ENCODE results near the gene WDR5. TPM values are rescaled to one million over a fixed set of nuclear protein-coding genes. Genes with fewer than 3 reads are reported as not detected.
A peak's percentile ranks its signal among the peaks of the same experiment; 100 is the strongest.

Gene WDR5
- total and polyA plus RNA-seq, 2 of the 13 experiments (the other 11 are each of a cell fraction or from before 2014, with no cell fraction given), result 34.3 TPM

GRCh38 chr9:134135343-134136117 lies at the start of gene WDR5 (continued):
- TF ChIP-seq AHDC1 (CRISPR knock-in tag; IDR thresholded peaks at IDR 0.05; ENCODE audit: borderline replicate concordance) (no peak), TFDP1 (CRISPR knock-in tag; IDR thresholded peaks at IDR 0.05; ENCODE audit: borderline replicate concordance) (peak; percentile 44; the same call in 1 of the 2 replicates), KDM1A (CRISPR knock-in tag; IDR thresholded peaks at IDR 0.05) (no peak), ZNF232 (CRISPR knock-in tag; IDR thresholded peaks at IDR 0.05; ENCODE audit: borderline replicate concordance) (peak; percentile 26; the same call in 1 of the 2 replicates), ZNF337 (CRISPR knock-in tag; IDR thresholded peaks at IDR 0.05; ENCODE audit: borderline replicate concordance, low read depth) (no peak), POLR2G (IDR thresholded peaks at IDR 0.05; ENCODE audit: low read depth, low read length) (peak; percentile 76), PHF8 (CRISPR knock-in tag; IDR thresholded peaks at IDR 0.05) (peak; percentile 89), FOXJ3 (CRISPR knock-in tag; IDR thresholded peaks at IDR 0.05; ENCODE audit: borderline replicate concordance) (no peak), UBTF (CRISPR knock-in tag; IDR thresholded peaks at IDR 0.05) (peak; percentile 72; the same call in 1 of the 2 replicates), IRX3 (CRISPR knock-in tag; IDR thresholded peaks at IDR 0.05; ENCODE audit: borderline replicate concordance, low read depth) (no peak), ZNF780A (CRISPR knock-in tag; IDR thresholded peaks at IDR 0.05) (no peak), TEAD3 (CRISPR knock-in tag; optimal IDR thresholded peaks at IDR 0.05; ENCODE audit: borderline replicate concordance) (peak; percentile 13), BCL3 (CRISPR knock-in tag; IDR thresholded peaks at IDR 0.05) (0 out of 2 replicates have a peak, but pooled peaks have one; percentile 56), ZSCAN29 (CRISPR knock-in tag; conservative IDR thresholded peaks at IDR 0.05) (no peak), ZBTB14 (CRISPR knock-in tag; IDR thresholded peaks at IDR 0.05) (peak; percentile 60; the same call in 1 of the 2 replicates), ETV6 (CRISPR knock-in tag; conservative IDR thresholded peaks at IDR 0.05) (peak; percentile 46; the same call in 1 of the 2 replicates), ZNF446 (CRISPR knock-in tag; IDR thresholded peaks at IDR 0.05) (peak; percentile 89)
